ENCODE data around the gene USP17L25. TPM values are rescaled to one million over a fixed set of nuclear protein-coding genes. Genes with fewer than 3 reads are reported as not detected.

USP17L25 gene
- not detected in 2 replicates for total RNA-seq

GRCh38 chr4:9329611-9330010 is at the start of gene USP17L25:
USP17L25 (plus strand) TSS chr4:9329911; CDS start chr4:9329911, 0 bp downstream.

GRCh38 chr4:9324865-9325264 is 4.8 kb upstream of the USP17L25 start, which contains the start of gene USP17L24:
USP17L24 (plus strand) TSS chr4:9325165; CDS start chr4:9325165, 0 bp downstream.

GRCh38 chr4:9334358-9334757 is 4.6 kb downstream of the USP17L25 start, which contains the start of gene USP17L26:
USP17L26 (plus strand) TSS chr4:9334658; CDS start chr4:9334658, 0 bp downstream.

GRCh38 chr4:9339103-9339502 is 9.4 kb downstream of the USP17L25 start, which contains the start of gene USP17L5:
USP17L5 (plus strand) TSS chr4:9339403; CDS start chr4:9339403, 0 bp downstream.

GRCh38 chr4:9343848-9344247 is 14.1 kb downstream of the USP17L25 start, which contains the start of gene USP17L27:
USP17L27 (plus strand) TSS chr4:9344148; CDS start chr4:9344148, 0 bp downstream.

GRCh38 chr4:9348593-9348992 is 18.9 kb downstream of the USP17L25 start, which contains the start of gene USP17L28:
USP17L28 (plus strand) TSS chr4:9348893; CDS start chr4:9348893, 0 bp downstream.

GRCh38 chr4:9353338-9353737 is 23.6 kb downstream of the USP17L25 start, which contains the start of gene USP17L29:
USP17L29 (plus strand) TSS chr4:9353638; CDS start chr4:9353638, 0 bp downstream.

GRCh38 chr4:9362829-9363228 is 33.1 kb downstream of the USP17L25 start, which contains the start of gene USP17L30:
USP17L30 (plus strand) TSS chr4:9363129; CDS start chr4:9363129, 0 bp downstream.

Other genes with a start within 250 kb of the USP17L25 start
- gene FAM90A26, start 159.5 kb upstream of the USP17L25 start, total RNA-seq: not detected in 2 replicates
- gene USP17L10, start 119.3 kb upstream of the USP17L25 start, total RNA-seq: not detected in 2 replicates
- gene USP17L11, start 114.5 kb upstream of the USP17L25 start, total RNA-seq: not detected in 2 replicates
- not detected in 2 replicates for gene USP17L12, start 109.8 kb upstream of the USP17L25 start, total RNA-seq
- gene USP17L13, start 105.0 kb upstream of the USP17L25 start, total RNA-seq: not detected in 2 replicates
- not detected in 2 replicates for gene USP17L15, start 95.5 kb upstream of the USP17L25 start, total RNA-seq
- gene USP17L17, start 86.0 kb upstream of the USP17L25 start, total RNA-seq: not detected in 2 replicates
- not detected in 2 replicates for gene USP17L18, start 81.3 kb upstream of the USP17L25 start, total RNA-seq
- gene USP17L19, start 76.5 kb upstream of the USP17L25 start, total RNA-seq: not detected in 2 replicates
- gene USP17L20, start 71.8 kb upstream of the USP17L25 start, total RNA-seq: not detected in 2 replicates
- not detected in 2 replicates for gene USP17L21, start 67.0 kb upstream of the USP17L25 start, total RNA-seq
- gene USP17L22, start 62.3 kb upstream of the USP17L25 start, total RNA-seq: not detected in 2 replicates
- not detected in 2 replicates for gene USP17L24, start 4.7 kb upstream of the USP17L25 start, total RNA-seq
- not detected in 2 replicates for gene USP17L26, start 4.7 kb downstream of the USP17L25 start, total RNA-seq
- gene USP17L5, start 9.5 kb downstream of the USP17L25 start, total RNA-seq: not detected in 2 replicates
- gene USP17L27, start 14.2 kb downstream of the USP17L25 start, total RNA-seq: not detected in 2 replicates
- gene USP17L28, start 19.0 kb downstream of the USP17L25 start, total RNA-seq: not detected in 2 replicates
- gene USP17L29, start 23.7 kb downstream of the USP17L25 start, total RNA-seq: not detected in 2 replicates
- not detected in 2 replicates for gene USP17L30, start 33.2 kb downstream of the USP17L25 start, total RNA-seq
- not detected in 2 replicates for gene DEFB131A, start 114.5 kb downstream of the USP17L25 start, total RNA-seq